ENCODE data around the gene LCN12.

LCN12 gene

DNA sequence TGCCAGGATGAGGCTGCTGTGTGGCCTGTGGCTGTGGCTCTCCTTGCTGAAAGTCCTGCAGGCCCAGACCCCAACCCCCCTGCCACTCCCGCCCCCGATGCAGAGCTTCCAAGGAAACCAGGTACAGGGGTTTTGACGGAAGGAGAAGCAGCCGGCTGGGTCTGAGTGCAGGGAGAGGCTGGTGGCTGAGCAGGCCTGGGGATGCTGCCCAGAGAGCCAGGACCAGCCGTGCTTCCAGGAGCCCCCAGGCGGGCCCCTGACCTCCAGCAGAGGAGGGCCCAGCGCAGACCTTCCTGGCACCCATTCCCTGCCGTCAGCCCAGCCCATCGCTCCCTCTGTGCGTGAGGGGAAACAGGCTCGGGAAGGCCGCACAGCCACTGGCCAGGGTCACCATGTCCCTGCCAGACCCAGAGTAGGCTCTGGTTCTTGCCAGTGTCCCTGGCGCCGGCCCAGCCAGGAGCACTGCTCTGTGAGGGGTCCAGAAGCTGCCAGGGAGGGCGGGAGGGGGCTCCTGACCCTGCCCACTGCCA, 313 bp downstream of the LCN12 start:
- Histone ChIP-seq H2AFZ (ENCODE audit: low read depth, low read length) (no peak overlapping the region), H3K27ac (ENCODE audit: low read length) (no peak overlapping the region), H3K36me3 (replicated peaks; ENCODE audit: low read depth, low read length) (no peaks in the 10 kb centered on the region), H3K4me1 (ENCODE audit: low read length) (peaks cover 20% of the 10 kb centered on the region), H3K27me3 (ENCODE audit: low read depth, low read length) (no peaks in the 10 kb centered on the region; the same call in 1 of the 2 replicates), H3K9ac (ENCODE audit: low read length) (no peak overlapping the region), H3K9me3 (ENCODE audit: insufficient read depth, low read length) (no peaks in the 10 kb centered on the region), H4K20me1 (ENCODE audit: insufficient read depth, low read length) (no peaks in the 10 kb centered on the region), H3K79me2 (ENCODE audit: low read length) (no peaks in the 10 kb centered on the region), H3K4me3 (ENCODE audit: low read length) (no peak overlapping the region), H3K4me2 (ENCODE audit: low read length) (no peak overlapping the region)
- TF ChIP-seq, protein P1, sequence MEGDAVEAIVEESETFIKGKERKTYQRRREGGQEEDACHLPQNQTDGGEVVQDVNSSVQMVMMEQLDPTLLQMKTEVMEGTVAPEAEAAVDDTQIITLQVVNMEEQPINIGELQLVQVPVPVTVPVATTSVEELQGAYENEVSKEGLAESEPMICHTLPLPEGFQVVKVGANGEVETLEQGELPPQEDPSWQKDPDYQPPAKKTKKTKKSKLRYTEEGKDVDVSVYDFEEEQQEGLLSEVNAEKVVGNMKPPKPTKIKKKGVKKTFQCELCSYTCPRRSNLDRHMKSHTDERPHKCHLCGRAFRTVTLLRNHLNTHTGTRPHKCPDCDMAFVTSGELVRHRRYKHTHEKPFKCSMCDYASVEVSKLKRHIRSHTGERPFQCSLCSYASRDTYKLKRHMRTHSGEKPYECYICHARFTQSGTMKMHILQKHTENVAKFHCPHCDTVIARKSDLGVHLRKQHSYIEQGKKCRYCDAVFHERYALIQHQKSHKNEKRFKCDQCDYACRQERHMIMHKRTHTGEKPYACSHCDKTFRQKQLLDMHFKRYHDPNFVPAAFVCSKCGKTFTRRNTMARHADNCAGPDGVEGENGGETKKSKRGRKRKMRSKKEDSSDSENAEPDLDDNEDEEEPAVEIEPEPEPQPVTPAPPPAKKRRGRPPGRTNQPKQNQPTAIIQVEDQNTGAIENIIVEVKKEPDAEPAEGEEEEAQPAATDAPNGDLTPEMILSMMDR (IDR thresholded peaks at IDR 0.05; ENCODE audit: low read depth, low read length): no peak
- TF ChIP-seq EZH2phosphoT487 (IDR thresholded peaks at IDR 0.05; ENCODE audit: low read depth): no peak

DNA sequence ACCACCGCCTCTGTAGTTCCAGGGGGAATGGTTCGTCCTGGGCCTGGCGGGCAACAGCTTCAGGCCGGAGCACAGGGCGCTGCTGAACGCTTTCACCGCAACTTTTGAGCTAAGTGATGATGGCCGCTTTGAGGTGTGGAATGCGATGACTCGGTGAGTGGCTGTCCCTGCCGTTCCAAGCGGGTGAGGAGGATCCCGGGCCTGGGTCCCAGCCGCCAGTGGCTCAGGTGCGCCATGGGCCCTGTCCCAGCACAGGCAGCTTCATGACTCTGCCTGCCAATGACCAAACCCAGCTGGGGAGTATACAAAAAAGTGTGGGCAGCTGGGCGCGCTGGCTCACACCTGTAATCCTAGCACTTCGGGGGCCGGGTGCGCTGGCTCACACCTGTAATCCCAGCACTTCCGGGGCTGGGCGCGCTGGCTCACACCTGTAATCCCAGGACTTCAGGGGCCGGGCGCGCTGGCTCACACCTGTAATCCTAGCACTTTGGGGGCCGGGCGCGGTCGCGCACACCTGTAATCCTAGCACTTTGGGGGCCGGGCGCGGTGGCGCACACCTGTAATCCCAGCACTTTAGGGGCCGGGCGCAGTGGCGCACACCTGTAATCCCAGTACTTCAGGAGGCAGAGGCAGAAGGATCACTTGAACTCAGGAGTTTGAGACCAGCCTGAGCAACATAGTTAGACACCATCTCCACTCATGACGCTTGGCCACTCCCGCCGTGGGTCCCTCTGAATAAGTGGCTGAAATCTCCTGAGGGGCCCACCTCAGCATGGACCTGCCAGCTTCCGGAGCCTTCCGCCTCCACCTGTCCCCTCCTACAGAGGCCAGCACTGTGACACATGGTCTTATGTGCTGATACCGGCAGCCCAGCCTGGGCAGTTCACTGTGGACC, 1.1 kb downstream of the LCN12 start:
- Histone ChIP-seq H3K79me2 (ENCODE audit: low read length) (no peaks in the 10 kb centered on the region), H3K27me3 (ENCODE audit: low read depth, low read length) (no peaks in the 10 kb centered on the region; the same call in 1 of the 2 replicates), H2AFZ (ENCODE audit: low read depth, low read length) (no peak overlapping the region), H3K36me3 (replicated peaks; ENCODE audit: low read depth, low read length) (no peaks in the 10 kb centered on the region), H3K9me3 (ENCODE audit: insufficient read depth, low read length) (no peaks in the 10 kb centered on the region), H3K9ac (ENCODE audit: low read length) (no peak overlapping the region), H3K27ac (ENCODE audit: low read length) (no peak overlapping the region), H3K4me1 (ENCODE audit: low read length) (peaks cover 13% of the 10 kb centered on the region), H4K20me1 (ENCODE audit: insufficient read depth, low read length) (no peaks in the 10 kb centered on the region), H3K4me3 (ENCODE audit: low read length) (no peak overlapping the region), H3K4me2 (ENCODE audit: low read length) (no peak overlapping the region)
- no peak for TF ChIP-seq EZH2phosphoT487 (IDR thresholded peaks at IDR 0.05; ENCODE audit: low read depth)
- TF ChIP-seq, protein P1 (IDR thresholded peaks at IDR 0.05; ENCODE audit: low read depth, low read length): no peak

DNA sequence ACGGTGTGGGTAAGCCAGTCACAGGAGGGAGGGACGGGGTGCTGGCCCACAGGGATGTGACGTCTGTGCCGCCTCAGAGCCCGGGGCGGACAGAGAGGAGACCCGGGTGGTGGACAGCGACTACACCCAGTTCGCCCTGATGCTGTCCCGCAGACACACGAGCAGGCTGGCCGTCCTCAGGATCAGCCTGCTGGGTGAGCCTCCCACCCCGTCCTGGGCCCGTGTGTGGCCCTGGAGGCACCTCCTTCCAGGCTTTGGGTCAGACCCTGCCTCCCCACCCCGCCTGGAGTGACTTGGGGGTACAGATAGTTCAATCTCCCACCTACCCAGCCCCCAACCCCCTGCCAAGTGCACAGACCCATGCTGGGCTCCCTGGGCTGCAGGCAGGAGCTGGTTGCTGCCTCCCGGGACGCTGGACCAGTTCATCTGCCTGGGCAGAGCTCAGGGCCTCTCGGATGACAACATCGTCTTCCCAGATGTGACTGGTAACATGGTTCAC, 1.7 kb downstream of the LCN12 start:
- TF ChIP-seq EZH2phosphoT487 (IDR thresholded peaks at IDR 0.05; ENCODE audit: low read depth): no peak
- TF ChIP-seq, protein P1 (IDR thresholded peaks at IDR 0.05; ENCODE audit: low read depth, low read length): no peak
- Histone ChIP-seq H3K9me3 (ENCODE audit: insufficient read depth, low read length) (no peaks in the 10 kb centered on the region), H2AFZ (ENCODE audit: low read depth, low read length) (no peak overlapping the region), H3K79me2 (ENCODE audit: low read length) (no peaks in the 10 kb centered on the region), H3K9ac (ENCODE audit: low read length) (no peak overlapping the region), H3K27ac (ENCODE audit: low read length) (no peak overlapping the region), H4K20me1 (ENCODE audit: insufficient read depth, low read length) (no peaks in the 10 kb centered on the region), H3K4me1 (ENCODE audit: low read length) (peaks cover 10% of the 10 kb centered on the region), H3K27me3 (ENCODE audit: low read depth, low read length) (no peaks in the 10 kb centered on the region; the same call in 1 of the 2 replicates), H3K36me3 (replicated peaks; ENCODE audit: low read depth, low read length) (no peaks in the 10 kb centered on the region), H3K4me3 (ENCODE audit: low read length) (no peak overlapping the region), H3K4me2 (ENCODE audit: low read length) (no peak overlapping the region)
